Activated T-helper 2 cell treated with anti-CD3 and anti-CD28 coated beads, Interferon-gamma antibody, Interleukin-2, Interleukin-4, amounts not matched to agents 10 μg/mL and 5 μg/mL and 100 μg/mL, durations not matched to agents 14 hours and 24 hours and 36 hours (primary cell): ENCODE measurements around the gene SFMBT2. TPM values are rescaled to one million over a fixed set of nuclear protein-coding genes. Genes with fewer than 3 reads are reported as not detected.
"Not testable (repeated sequence)": the region's sequence is repeated elsewhere in the genome, so short reads cannot be mapped to it uniquely, and the experiment has no call there.

Source experiments
- DNase-seq: peaks from one replicate; pipeline ENCODE4 v3.0.0; 2021; ENCODE audit warnings: low spot score
- H3K27ac Mint-ChIP-seq: one replicate; pipeline ENCODE4 v1.8.0; 2021; ENCODE audit warnings: mixed read lengths
- H3K27me3 Mint-ChIP-seq: one replicate; pipeline ENCODE4 v1.8.0; 2021; ENCODE audit warnings: low read depth, mixed read lengths
- H3K36me3 Mint-ChIP-seq: one replicate; pipeline ENCODE4 v1.8.0; 2021; ENCODE audit warnings: low read depth, mixed read lengths
- H3K4me1 Mint-ChIP-seq: one replicate; pipeline ENCODE4 v1.8.0; 2021; ENCODE audit warnings: low read depth, mixed read lengths
- H3K4me3 Mint-ChIP-seq: one replicate; pipeline ENCODE4 v1.8.0; 2021; ENCODE audit warnings: low read depth, mild to moderate bottlenecking, moderate library complexity, mixed read lengths
- H3K9me3 Mint-ChIP-seq: one replicate; pipeline ENCODE4 v1.8.0; 2021; ENCODE audit warnings: mixed read lengths
- intact Hi-C: fragments of 100-400 bp; cut with micrococcal nuclease; formaldehyde crosslinking; loops from one replicate; pipeline ENCODE4 v1.15.1; 2023
- total RNA-seq: library from RNA; stranded (reverse); gene quantifications from 2 replicates; pipeline ENCODE4 v1.2.3, GENCODE V29; 2022

Gene SFMBT2
- total RNA-seq, 1 donor from 2014 or later = 27.6 TPM

DNA sequence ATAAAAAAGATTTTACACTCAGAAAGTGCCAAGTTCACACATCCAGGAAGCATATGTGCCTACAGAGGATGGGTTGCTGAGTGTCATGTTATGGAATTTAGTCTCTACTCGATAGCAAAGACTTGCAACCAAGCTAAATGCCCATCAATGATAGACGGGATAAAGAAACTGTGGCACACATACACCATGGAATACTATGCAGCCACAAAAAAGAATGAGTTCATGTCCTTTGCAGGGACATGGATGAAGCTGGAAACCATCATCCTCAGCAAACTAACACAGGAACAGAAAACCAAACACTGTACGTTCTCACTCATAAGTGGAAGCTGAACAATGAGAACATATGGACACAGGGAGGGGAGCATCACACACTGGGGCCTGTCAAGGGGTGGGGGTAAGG, 198.1 kb downstream of the SFMBT2 start:
- H3K36me3 Mint-ChIP-seq = peaks cover 58% of the 10 kb centered on the region

GRCh38 chr10:7211857-7212577, 198.8 kb downstream of the SFMBT2 start:
- intact Hi-C loops = no loop called here
- no peaks in the 10 kb centered on the region for H3K9me3 Mint-ChIP-seq
- no peak overlapping the region for H3K4me3 Mint-ChIP-seq
- DNase-seq = no peak
- H3K27ac Mint-ChIP-seq = no peak overlapping the region
- peaks cover 58% of the 10 kb centered on the region for H3K36me3 Mint-ChIP-seq
- no peaks in the 10 kb centered on the region for H3K27me3 Mint-ChIP-seq
- H3K4me1 Mint-ChIP-seq = peaks cover 4% of the 10 kb centered on the region

More for the DNA sequence above, 198.1 kb downstream of the SFMBT2 start:
- H3K4me1 Mint-ChIP-seq, H3K9me3 Mint-ChIP-seq, intact Hi-C loops, H3K27me3 Mint-ChIP-seq, DNase-seq, H3K27ac Mint-ChIP-seq, H3K4me3 Mint-ChIP-seq: not testable (repeated sequence)

DNA sequence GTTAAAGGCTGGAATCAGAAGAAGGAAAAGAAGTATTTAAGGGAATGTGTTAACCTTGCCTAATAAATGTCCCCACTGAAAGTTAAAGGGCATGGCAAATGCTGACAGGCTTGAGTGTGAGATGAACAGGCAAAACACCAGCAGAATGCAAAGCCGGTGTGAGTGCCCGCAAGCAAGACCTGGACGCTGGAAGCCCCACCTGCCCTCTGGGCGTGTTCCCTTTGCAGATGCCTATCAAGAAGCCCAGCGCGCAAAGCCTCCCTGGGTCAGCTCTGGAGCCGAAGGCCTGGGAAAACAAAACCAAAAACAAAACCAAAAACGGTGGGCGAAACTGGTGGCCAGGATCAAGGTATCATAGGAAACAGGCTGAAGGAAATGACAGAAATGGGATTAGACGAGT, 200.3 kb downstream of the SFMBT2 start:
- Mint-ChIP-seq H3K36me3 (peaks cover 57% of the 10 kb centered on the region), H3K9me3 (no peaks in the 10 kb centered on the region), H3K4me1 (peaks cover 4% of the 10 kb centered on the region), H3K4me3 (no peak overlapping the region), H3K27ac (no peak overlapping the region), H3K27me3 (no peaks in the 10 kb centered on the region)
- intact Hi-C loops = no loop called here
- DNase-seq = no peak

- no peak overlapping the region for H3K27ac Mint-ChIP-seq
- H3K36me3 Mint-ChIP-seq = peaks cover 62% of the 10 kb centered on the region
- H3K4me3 Mint-ChIP-seq = no peak overlapping the region
- no peak for DNase-seq
- H3K9me3 Mint-ChIP-seq = no peaks in the 10 kb centered on the region
- H3K4me1 Mint-ChIP-seq = peaks cover 4% of the 10 kb centered on the region
- H3K27me3 Mint-ChIP-seq = no peaks in the 10 kb centered on the region
- intact Hi-C loops = no loop called here
Observed at GRCh38 chr10:7209458-7209857, 201.4 kb downstream of the SFMBT2 start.

GRCh38 chr10:7206412-7207100, 204.3 kb downstream of the SFMBT2 start:
- Mint-ChIP-seq H3K4me1 (peaks cover 4% of the 10 kb centered on the region), H3K9me3 (no peaks in the 10 kb centered on the region), H3K36me3 (peaks cover 63% of the 10 kb centered on the region), H3K4me3 (no peak overlapping the region), H3K27me3 (no peaks in the 10 kb centered on the region), H3K27ac (no peak overlapping the region)
- intact Hi-C loops = no loop called here
- no peak for DNase-seq

GRCh38 chr10:7205656-7206055, 205.2 kb downstream of the SFMBT2 start:
- DNase-seq = no peak
- H3K4me3 Mint-ChIP-seq = no peak overlapping the region
- H3K27ac Mint-ChIP-seq = no peak overlapping the region
- peaks cover 4% of the 10 kb centered on the region for H3K4me1 Mint-ChIP-seq
- intact Hi-C loops = no loop called here
- H3K27me3 Mint-ChIP-seq = no peaks in the 10 kb centered on the region
- H3K36me3 Mint-ChIP-seq = peaks cover 65% of the 10 kb centered on the region
- H3K9me3 Mint-ChIP-seq = no peaks in the 10 kb centered on the region

- Mint-ChIP-seq H3K27me3 (no peaks in the 10 kb centered on the region), H3K4me1 (peaks cover 8% of the 10 kb centered on the region), H3K36me3 (peaks cover 65% of the 10 kb centered on the region), H3K9me3 (no peaks in the 10 kb centered on the region), H3K4me3 (no peak overlapping the region), H3K27ac (no peak overlapping the region)
- no peak for DNase-seq
- intact Hi-C loops = no loop called here
Observed at GRCh38 chr10:7202793-7203355, 208.0 kb downstream of the SFMBT2 start.

GRCh38 chr10:7199152-7199760, 211.6 kb downstream of the SFMBT2 start:
- peaks cover 81% of the 10 kb centered on the region for H3K36me3 Mint-ChIP-seq
- intact Hi-C loops = no loop called here
- no peak for DNase-seq
- H3K27me3 Mint-ChIP-seq = no peaks in the 10 kb centered on the region
- H3K27ac Mint-ChIP-seq = no peak overlapping the region
- no peak overlapping the region for H3K4me3 Mint-ChIP-seq
- peaks cover 22% of the 10 kb centered on the region for H3K9me3 Mint-ChIP-seq
- H3K4me1 Mint-ChIP-seq = peaks cover 11% of the 10 kb centered on the region

GRCh38 chr10:7196284-7196683, 214.6 kb downstream of the SFMBT2 start:
- H3K9me3 Mint-ChIP-seq = peaks cover 28% of the 10 kb centered on the region
- DNase-seq = no peak
- no peak overlapping the region for H3K27ac Mint-ChIP-seq
- intact Hi-C loops = no loop called here
- peaks cover 39% of the 10 kb centered on the region for H3K4me1 Mint-ChIP-seq
- H3K27me3 Mint-ChIP-seq = no peaks in the 10 kb centered on the region
- H3K4me3 Mint-ChIP-seq = no peak overlapping the region
- H3K36me3 Mint-ChIP-seq = peaks cover 84% of the 10 kb centered on the region

DNA sequence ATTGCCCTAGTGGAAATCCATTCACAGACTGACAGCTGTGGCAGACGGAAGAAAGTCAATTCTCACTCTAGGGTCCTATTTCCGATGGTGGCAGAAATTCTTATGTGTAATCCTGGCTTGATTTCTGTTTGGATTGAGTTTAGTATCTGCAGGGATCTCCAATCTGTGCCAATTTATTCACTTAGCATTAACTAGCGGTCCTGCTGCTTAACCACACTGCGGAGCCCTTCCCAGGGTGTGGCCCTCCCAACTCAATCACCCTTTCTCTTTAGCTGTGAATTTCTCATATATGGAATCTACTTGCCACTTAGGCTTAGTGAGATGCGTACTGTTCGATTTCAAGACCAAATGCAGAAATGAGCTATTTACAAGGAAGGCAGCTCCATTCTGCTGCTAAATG, 215.7 kb downstream of the SFMBT2 start:
- intact Hi-C loops = no loop called here
- peak overlapping the region; percentile 53 for H3K27ac Mint-ChIP-seq

GRCh38 chr10:7194571-7194970, 216.3 kb downstream of the SFMBT2 start:
- no peaks in the 10 kb centered on the region for H3K27me3 Mint-ChIP-seq
- no peak for DNase-seq
- H3K9me3 Mint-ChIP-seq = peaks cover 33% of the 10 kb centered on the region
- intact Hi-C loops = loop anchor here (5.0 kb wide), 1 partner anchor 72 kb away; no protein-coding TSS in a partner anchor
- peaks cover 83% of the 10 kb centered on the region for H3K36me3 Mint-ChIP-seq
- H3K4me3 Mint-ChIP-seq = no peak overlapping the region
- H3K27ac Mint-ChIP-seq = peak overlapping the region; percentile 97
- peaks cover 45% of the 10 kb centered on the region for H3K4me1 Mint-ChIP-seq

More for the DNA sequence above, 215.7 kb downstream of the SFMBT2 start:
- no peak overlapping the region for H3K4me3 Mint-ChIP-seq
- H3K9me3 Mint-ChIP-seq = peaks cover 33% of the 10 kb centered on the region
- peaks cover 47% of the 10 kb centered on the region for H3K4me1 Mint-ChIP-seq
- H3K27me3 Mint-ChIP-seq = no peaks in the 10 kb centered on the region
- no peak for DNase-seq
- H3K36me3 Mint-ChIP-seq = peaks cover 86% of the 10 kb centered on the region

- DNase-seq = peak; percentile 23
- Mint-ChIP-seq H3K4me1 (peaks cover 54% of the 10 kb centered on the region), H3K27me3 (no peaks in the 10 kb centered on the region), H3K9me3 (peaks cover 33% of the 10 kb centered on the region), H3K27ac (peak overlapping the region; percentile 97), H3K36me3 (peaks cover 86% of the 10 kb centered on the region), H3K4me3 (peak overlapping the region; percentile 58)
- intact Hi-C loops = loop anchor here (1.0 to 5.0 kb wide), 6 partner anchors 8 to 267 kb away; no protein-coding TSS in a partner anchor
Observed at GRCh38 chr10:7193369-7193768, 217.5 kb downstream of the SFMBT2 start.
